NB4 (cell line): Measurements from ENCODE around the gene CDC42BPA.

Experiments
- DNase-seq: peaks from one replicate; pipeline ENCODE4 v3.0.0; 2010; ENCODE audit warnings: low read depth
- H3K4me3 ChIP-seq: one replicate; pipeline ENCODE4 v1.5.1; 2011; ENCODE audit warnings: mild to moderate bottlenecking, low read depth, low read length, moderate library complexity
- MYC ChIP-seq: IDR thresholded peaks from 2 replicates; pipeline ENCODE4 v1.6.1; 2011; ENCODE audit warnings: low read depth, low read length
- POLR2A ChIP-seq: IDR thresholded peaks from 2 replicates; pipeline ENCODE4 v1.6.1; 2011; ENCODE audit warnings: mild to moderate bottlenecking; ENCODE audit not compliant: insufficient read length; ENCODE audit errors: extremely low read depth
- TF ChIP-seq, protein P1 (sequence below): IDR thresholded peaks from 2 replicates; pipeline ENCODE4 v1.6.1; 2011; ENCODE audit warnings: low read depth, low read length
- TF ChIP-seq, protein P2 (sequence below): IDR thresholded peaks from one replicate; pipeline ENCODE4 v1.5.1; 2012; ENCODE audit warnings: low read depth, low read length

The CDC42BPA gene

DNA sequence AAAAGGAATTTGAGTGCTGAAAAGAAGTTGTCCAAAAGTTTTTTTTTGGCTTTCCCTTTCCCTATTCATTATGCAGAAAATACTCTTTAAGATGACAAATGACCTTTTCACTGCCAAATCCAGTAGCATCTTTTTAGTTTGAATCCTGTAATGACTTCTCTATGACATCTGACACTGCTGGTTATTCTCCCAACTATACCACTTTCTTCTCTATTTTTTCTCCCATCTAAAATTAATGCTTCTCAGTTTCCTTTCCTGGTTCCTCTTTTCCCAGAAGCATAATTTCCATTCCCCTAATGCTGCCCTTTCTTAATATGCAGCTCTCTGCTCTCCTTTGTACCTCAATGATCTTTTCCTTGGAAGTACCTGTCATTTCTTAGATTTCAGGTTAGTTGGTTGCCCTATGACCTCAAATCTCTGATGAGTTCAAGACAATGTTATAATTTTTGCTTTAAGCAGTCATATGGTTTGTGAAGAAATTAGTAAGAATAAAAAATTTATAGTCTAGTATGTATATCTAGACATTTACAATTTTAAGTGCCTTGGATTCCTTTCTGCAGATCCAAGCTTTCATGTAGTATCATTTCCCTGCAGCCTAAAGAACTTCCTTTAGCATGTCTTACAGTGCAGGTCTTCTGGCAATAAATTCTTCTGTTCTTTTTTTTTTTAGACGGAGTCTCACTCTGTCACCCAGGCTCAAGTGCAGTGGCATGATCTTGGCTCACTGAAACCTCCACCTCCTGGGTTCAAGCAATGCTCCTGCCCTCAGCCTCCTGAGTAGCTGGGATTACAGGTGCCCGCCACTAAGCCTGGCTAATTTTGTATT lies 150.8 kb downstream of the CDC42BPA start:
- no peak overlapping the region for H3K4me3 ChIP-seq
- TF ChIP-seq POLR2A (no peak), MYC (no peak)
- TF ChIP-seq, protein P1, sequence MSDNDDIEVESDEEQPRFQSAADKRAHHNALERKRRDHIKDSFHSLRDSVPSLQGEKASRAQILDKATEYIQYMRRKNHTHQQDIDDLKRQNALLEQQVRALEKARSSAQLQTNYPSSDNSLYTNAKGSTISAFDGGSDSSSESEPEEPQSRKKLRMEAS: no peak
- TF ChIP-seq, protein P2, sequence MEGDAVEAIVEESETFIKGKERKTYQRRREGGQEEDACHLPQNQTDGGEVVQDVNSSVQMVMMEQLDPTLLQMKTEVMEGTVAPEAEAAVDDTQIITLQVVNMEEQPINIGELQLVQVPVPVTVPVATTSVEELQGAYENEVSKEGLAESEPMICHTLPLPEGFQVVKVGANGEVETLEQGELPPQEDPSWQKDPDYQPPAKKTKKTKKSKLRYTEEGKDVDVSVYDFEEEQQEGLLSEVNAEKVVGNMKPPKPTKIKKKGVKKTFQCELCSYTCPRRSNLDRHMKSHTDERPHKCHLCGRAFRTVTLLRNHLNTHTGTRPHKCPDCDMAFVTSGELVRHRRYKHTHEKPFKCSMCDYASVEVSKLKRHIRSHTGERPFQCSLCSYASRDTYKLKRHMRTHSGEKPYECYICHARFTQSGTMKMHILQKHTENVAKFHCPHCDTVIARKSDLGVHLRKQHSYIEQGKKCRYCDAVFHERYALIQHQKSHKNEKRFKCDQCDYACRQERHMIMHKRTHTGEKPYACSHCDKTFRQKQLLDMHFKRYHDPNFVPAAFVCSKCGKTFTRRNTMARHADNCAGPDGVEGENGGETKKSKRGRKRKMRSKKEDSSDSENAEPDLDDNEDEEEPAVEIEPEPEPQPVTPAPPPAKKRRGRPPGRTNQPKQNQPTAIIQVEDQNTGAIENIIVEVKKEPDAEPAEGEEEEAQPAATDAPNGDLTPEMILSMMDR: no peak
- no peak for DNase-seq

DNA sequence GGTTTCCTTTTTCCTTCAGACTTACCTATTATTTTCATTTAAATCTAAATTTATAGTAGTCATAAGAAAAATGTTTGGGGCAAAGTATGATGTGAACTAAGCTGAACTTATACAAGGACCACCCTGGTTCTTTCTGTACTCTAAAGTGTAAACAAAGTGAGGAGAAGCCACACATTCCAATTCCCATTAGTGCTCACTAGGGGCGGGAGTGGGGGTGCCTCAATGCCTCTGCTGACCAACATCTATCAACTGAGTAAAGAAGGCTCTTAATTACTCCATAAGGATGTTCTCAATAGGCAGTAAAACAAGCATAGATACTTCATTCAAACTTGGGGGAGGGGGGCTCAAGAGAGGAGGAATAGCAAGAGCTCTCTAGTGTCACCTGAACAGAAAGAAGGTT lies 151.7 kb downstream of the CDC42BPA start:
- no peak for DNase-seq
- TF ChIP-seq MYC (no peak), POLR2A (no peak)
- TF ChIP-seq, protein P2: no peak
- TF ChIP-seq, protein P1: no peak
- H3K4me3 ChIP-seq: no peak overlapping the region

DNA sequence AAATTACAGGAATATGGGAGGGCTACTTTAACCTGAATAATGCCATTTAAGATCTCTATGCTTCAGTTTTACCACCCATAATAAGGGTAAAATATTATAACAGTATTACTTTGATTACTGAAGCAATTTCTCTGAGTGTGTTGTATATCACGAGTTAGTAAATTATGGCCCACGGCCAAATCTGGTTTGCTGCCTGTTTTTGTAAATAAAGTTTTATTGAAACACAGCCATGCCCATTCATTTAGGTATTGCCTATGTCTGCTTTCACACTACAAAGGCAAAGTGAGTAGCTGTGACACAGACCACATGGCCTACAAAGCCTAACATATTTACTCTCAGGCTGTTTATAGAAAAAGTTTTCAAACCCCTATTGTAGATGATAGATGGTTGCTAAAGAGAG lies 156.8 kb downstream of the CDC42BPA start:
- DNase-seq: no peak
- H3K4me3 ChIP-seq: no peak overlapping the region
- TF ChIP-seq, protein P1: no peak
- TF ChIP-seq, protein P2: no peak
- TF ChIP-seq POLR2A: no peak
- TF ChIP-seq MYC: no peak

DNA sequence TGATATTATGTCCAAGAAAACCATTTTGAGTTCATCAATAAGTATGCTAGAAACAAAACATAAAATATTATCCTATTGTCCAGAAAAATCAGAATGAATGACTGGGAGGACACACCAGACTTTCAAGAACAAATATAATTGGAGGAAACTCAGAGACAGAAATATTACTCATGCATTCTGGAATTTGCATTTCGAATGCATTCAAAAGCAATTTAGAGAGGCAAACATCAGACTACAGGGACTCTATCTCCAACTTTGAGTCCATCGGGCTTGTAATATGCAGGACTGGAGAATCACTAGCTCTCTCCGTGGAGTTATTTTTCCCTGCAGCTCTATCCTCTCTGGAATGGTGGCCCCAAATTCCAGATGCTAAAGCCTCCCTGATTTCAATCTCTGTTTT lies 161.8 kb downstream of the CDC42BPA start:
- no peak overlapping the region for H3K4me3 ChIP-seq
- TF ChIP-seq POLR2A: no peak
- no peak for DNase-seq

DNA sequence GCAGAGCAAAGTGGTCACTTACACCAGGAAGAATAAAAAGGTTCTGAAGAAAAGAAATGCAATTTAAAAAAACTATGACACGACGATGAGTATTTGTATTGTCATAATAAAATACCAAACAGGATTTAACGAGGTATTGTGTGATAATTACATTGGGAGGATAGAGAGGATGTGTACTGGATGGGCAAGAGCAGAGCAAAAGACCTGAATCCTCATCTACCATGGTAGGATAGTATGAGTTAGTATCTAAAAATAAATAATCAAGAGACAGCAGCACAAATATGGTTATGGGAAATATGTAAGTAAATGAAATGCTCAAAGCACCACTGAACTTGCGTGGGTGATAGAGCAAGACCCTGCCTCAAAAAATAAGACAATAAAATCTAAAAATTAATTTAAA lies 162.6 kb downstream of the CDC42BPA start:
- TF ChIP-seq, protein P1: no peak
- TF ChIP-seq POLR2A (no peak), MYC (no peak)
- TF ChIP-seq, protein P2: no peak
- no peak for DNase-seq
- no peak overlapping the region for H3K4me3 ChIP-seq

DNA sequence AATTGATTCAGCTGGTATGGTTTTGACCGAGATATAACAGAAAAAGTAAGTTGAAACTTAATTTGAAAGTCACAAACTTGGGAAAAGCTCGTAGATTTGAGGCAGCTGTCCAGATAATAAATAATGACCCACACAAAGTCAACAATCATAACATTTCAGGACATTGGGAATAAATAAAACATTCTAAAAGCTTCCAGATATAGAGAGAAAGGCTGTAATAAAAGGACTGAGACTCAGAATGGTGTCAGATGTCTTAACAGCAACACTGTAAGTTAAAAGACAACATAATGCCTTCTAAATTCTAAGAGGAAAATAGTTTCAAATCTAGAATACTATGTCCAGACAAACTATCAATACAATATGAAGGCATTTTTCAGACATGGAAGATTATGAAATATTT lies 163.3 kb downstream of the CDC42BPA start:
- no peak for TF ChIP-seq POLR2A
- TF ChIP-seq, protein P1: no peak
- TF ChIP-seq MYC: no peak
- TF ChIP-seq, protein P2: no peak
- no peak overlapping the region for H3K4me3 ChIP-seq
- DNase-seq: no peak
